B cell (primary cell): Measurements from ENCODE around the gene LMO3.

Experiments
- CTCF ChIP-seq: fragments of 200-600 bp; IDR thresholded peaks from one replicate; pipeline ENCODE4 v1.8.0; 2022; ENCODE audit warnings: antibody characterized with exemption, mild to moderate bottlenecking
- EZH2 ChIP-seq: IDR thresholded peaks from 2 replicates; pipeline ENCODE4 v1.6.1; 2012; ENCODE audit warnings: borderline replicate concordance, low read depth, mild to moderate bottlenecking, moderate library complexity, low read length; ENCODE audit not compliant: insufficient read depth, poor library complexity, severe bottlenecking

DNA sequence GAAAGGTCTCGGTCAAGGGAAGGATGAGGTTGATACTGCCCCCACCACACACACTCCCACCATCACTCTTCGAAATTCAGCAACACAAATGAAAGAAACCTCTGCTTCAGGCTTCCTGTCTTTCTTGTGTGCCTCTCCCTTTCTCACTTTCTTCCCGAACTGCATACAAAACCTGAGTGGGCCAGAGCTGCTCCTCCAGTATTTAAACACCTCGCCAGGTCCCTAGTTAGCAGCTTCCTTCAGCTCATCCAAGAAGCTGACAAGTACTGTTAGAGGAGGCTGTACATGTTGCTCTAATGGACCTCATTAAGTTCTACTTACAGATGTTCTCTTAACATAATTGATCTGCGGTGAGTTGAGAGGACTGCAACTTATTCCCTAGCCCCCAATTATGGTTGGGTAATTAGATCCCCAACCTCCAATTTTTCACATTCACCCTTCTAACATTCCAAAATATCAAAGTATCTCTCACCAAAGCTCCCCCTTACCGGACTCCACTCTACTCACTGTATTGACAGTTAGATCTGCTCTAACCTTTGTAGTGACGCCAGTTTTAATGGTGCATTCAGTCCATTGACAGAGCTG is 4.1 kb upstream of the LMO3 start:
- TF ChIP-seq CTCF: no peak
- TF ChIP-seq EZH2: no peak
